C4-2B (cell line): ENCODE results near the gene GHRH.

Source experiments
- ZFX ChIP-seq: fragments of 450-650 bp; IDR thresholded peaks from 2 replicates; pipeline ENCODE4 v1.6.1; 2017
- TF ChIP-seq, protein P1 (sequence below): fragments of 450-650 bp; conservative IDR thresholded peaks from 2 replicates; pipeline ENCODE4 v1.5.1; 2017; ENCODE audit warnings: mild to moderate bottlenecking

GRCh38 chr20:37205130-37205529, 56.5 kb downstream of the GHRH start:
- TF ChIP-seq, protein P1, sequence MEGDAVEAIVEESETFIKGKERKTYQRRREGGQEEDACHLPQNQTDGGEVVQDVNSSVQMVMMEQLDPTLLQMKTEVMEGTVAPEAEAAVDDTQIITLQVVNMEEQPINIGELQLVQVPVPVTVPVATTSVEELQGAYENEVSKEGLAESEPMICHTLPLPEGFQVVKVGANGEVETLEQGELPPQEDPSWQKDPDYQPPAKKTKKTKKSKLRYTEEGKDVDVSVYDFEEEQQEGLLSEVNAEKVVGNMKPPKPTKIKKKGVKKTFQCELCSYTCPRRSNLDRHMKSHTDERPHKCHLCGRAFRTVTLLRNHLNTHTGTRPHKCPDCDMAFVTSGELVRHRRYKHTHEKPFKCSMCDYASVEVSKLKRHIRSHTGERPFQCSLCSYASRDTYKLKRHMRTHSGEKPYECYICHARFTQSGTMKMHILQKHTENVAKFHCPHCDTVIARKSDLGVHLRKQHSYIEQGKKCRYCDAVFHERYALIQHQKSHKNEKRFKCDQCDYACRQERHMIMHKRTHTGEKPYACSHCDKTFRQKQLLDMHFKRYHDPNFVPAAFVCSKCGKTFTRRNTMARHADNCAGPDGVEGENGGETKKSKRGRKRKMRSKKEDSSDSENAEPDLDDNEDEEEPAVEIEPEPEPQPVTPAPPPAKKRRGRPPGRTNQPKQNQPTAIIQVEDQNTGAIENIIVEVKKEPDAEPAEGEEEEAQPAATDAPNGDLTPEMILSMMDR, result no peak
- TF ChIP-seq ZFX, result no peak
